ENCODE measurements around the gene TPCN1.

The TPCN1 gene

DNA sequence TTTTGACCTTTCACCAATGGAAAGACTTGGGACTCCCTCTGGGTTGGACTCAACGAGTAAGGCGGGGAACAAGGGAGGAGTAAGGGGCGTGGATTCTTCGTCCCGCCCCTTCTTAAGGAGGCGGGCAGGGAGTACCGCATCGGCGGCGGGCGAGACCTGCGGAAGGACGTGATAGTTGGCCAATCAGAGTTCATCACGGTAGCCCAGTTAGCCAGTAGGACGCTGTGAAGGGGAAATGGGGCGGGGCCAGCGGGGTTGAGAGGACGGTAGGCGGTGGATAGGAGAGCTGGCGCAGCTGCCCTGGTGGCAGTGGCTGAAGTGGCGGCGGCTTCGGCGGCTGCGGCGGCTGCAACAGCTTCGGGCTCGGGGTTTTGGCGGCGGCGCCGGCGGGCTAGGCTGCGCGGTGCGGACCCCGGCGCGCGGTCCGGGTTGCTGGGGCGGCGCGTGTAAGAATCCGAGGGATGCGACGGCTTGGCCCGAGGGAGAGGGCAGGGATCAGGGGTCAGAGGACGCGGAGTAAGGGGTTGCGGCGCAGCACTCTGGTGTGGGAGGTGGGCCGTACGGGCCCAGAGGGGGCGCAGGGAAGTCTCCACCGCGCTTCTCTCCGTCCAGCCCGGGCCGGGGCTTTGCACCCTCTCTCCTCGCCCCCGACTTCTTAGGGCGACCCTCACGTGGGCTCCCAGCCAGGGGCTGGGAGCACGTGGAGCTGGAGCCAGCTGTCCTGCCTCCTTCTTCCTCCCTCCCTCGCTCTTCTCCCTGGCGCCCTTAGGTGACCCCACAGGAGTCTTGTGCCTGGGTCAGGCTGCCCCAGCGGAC is at the start of gene TPCN1:
Gene TPCN1 (plus strand): TSS at position 284 of the 816 bp plus-strand sequence. CDS start 5,389 bp downstream, outside the sequence.
- no peaks in the 10 kb centered on the region for H3K9me3 ChIP-seq (ENCODE audit: control insufficient read depth, insufficient read depth, low read length)
- H3K36me3 ChIP-seq (ENCODE audit: control insufficient read depth, insufficient read depth, low read length), result no peaks in the 10 kb centered on the region
- H3K4me3 ChIP-seq (ENCODE audit: low read depth, low read length), result peak within 1 kb of the TSS; percentile 90
- no peaks in the 10 kb centered on the region for H3K27me3 ChIP-seq (ENCODE audit: control insufficient read depth, insufficient read depth, low read length)
- peak within 1 kb of the TSS; percentile 81 for H3K9ac ChIP-seq (ENCODE audit: low read depth, low read length)
- H3K4me1 ChIP-seq (ENCODE audit: control insufficient read depth, insufficient read depth, low read length), result no peaks in the 10 kb centered on the region

DNA sequence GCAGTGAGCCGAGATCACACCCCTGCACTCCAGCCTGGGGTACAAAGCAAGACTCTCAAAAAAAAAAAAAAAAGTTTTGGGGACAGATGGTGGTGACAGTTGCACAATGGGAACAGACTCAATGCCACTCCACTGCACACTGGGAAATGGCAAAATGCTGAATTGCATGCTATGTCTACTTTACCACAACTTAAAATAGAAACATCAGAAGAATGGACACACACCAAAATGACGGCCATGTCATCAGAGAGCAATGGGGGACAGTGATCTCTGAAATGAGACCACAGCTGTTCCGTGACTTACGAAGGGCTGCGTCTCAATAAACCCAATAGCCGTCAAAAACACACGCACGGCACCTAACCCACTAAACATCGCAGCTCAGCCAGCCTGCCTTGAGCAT is 49.7 kb upstream of the TPCN1 start:
- Histone ChIP-seq H3K4me3 (ENCODE audit: low read depth, low read length) (no peak overlapping the region), H3K9ac (ENCODE audit: low read depth, low read length) (no peak overlapping the region), H3K9me3 (ENCODE audit: control insufficient read depth, insufficient read depth, low read length) (no peaks in the 10 kb centered on the region), H3K4me1 (ENCODE audit: control insufficient read depth, insufficient read depth, low read length) (no peaks in the 10 kb centered on the region), H3K27me3 (ENCODE audit: control insufficient read depth, insufficient read depth, low read length) (no peaks in the 10 kb centered on the region), H3K36me3 (ENCODE audit: control insufficient read depth, insufficient read depth, low read length) (peaks cover 45% of the 10 kb centered on the region)

DNA sequence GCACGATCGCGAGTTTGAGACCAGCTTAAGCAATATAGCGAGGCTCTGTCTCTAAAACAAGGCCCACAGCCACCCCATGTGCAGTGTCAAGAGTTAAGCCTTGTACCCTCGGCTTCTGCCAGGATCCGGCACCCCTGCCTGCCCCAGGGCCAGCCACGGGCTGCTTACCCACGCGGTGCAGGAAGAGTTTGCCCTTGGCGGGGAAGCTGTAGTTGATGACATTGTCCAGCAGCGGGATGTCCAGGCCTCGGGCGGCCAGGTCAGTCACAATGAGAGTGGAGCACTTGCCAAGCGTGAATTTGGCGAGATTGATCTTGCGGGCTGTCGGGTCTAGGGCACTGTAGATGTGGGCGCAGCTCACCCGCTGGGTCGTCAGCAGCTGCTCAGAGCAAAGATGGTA is 49.1 kb upstream of the TPCN1 start:
- H3K9ac ChIP-seq (ENCODE audit: low read depth, low read length), result no peak overlapping the region
- H3K4me1 ChIP-seq (ENCODE audit: control insufficient read depth, insufficient read depth, low read length), result no peaks in the 10 kb centered on the region
- no peak overlapping the region for H3K4me3 ChIP-seq (ENCODE audit: low read depth, low read length)
- no peaks in the 10 kb centered on the region for H3K9me3 ChIP-seq (ENCODE audit: control insufficient read depth, insufficient read depth, low read length)
- H3K36me3 ChIP-seq (ENCODE audit: control insufficient read depth, insufficient read depth, low read length), result peaks cover 50% of the 10 kb centered on the region
- no peaks in the 10 kb centered on the region for H3K27me3 ChIP-seq (ENCODE audit: control insufficient read depth, insufficient read depth, low read length)

DNA sequence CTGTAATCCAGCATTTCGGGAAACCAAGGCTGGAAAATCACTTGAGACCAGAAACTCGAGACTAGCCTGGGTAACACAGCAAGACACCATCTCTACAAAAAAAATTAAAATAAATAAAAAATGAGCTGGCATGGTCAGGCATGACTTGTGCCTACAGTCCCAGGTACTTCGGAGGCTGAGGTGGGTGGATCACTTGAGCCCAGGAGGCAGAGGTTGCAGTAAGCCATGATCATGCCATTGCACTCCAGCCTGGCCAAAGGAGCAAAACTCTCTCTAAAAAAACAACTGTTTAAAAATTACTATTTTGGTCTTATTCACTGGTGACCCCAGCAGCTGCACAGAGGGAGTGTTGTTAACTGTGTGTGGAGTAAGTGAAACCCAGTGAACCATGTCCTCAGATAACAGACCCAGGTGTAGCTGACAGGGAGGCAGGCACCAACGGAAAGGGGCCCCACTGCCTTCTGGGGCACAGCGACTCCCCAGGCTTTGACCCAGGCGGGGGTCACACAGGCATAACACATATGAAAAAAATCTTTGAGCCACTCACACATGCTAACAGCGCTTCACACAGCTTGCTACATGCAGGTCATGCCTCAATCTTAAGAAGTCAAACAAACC is 48.1 kb upstream of the TPCN1 start:
- Histone ChIP-seq H3K27me3 (ENCODE audit: control insufficient read depth, insufficient read depth, low read length) (no peaks in the 10 kb centered on the region), H3K4me3 (ENCODE audit: low read depth, low read length) (no peak overlapping the region), H3K9ac (ENCODE audit: low read depth, low read length) (no peak overlapping the region), H3K4me1 (ENCODE audit: control insufficient read depth, insufficient read depth, low read length) (no peaks in the 10 kb centered on the region), H3K9me3 (ENCODE audit: control insufficient read depth, insufficient read depth, low read length) (no peaks in the 10 kb centered on the region), H3K36me3 (ENCODE audit: control insufficient read depth, insufficient read depth, low read length) (peaks cover 55% of the 10 kb centered on the region)

DNA sequence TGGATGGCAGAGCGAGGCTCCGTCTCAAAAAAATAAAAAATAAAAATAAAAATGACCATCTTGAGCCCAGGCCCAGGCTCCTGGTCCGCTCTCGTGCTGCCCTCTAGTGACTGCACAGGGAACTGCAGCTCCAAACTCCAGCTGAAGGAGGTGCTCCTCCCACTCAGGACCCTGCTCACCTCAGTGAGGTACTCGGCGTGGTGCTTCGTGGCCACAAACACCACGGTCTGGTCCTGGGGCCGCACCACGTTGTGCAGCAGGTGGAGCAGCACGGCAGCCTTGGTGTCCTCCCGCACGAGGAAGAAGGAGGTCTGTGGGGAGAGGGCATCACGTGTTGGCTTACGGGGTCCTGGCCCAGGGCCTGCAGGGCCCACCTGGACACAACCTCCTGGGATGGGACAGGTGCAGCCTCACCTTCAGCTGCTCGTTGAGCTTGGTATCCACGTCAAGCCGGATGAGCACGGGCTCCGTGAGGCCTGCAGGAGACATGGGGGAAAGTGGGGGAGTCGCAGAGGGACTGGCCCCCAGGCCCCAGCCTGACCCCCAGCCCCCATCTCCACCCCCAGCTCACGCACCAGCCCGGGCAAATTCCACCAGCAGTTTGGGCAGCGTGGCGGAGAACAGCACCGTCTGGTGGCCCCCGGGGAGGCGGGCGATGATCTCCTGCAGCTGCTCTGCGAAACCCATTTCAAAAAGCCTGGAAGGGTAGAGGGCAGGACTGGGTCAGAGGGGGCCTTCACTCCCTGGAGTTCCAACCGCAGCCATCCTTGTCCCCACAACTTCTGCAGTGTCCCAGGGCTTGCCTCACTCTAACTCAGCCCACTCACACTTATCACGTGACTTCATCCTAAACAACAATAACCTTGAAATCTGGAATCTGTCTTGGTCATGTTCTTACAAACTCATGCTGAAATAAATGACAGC is 46.5 kb upstream of the TPCN1 start:
- no peaks in the 10 kb centered on the region for H3K27me3 ChIP-seq (ENCODE audit: control insufficient read depth, insufficient read depth, low read length)
- no peak overlapping the region for H3K4me3 ChIP-seq (ENCODE audit: low read depth, low read length)
- H3K4me1 ChIP-seq (ENCODE audit: control insufficient read depth, insufficient read depth, low read length), result no peaks in the 10 kb centered on the region
- H3K9ac ChIP-seq (ENCODE audit: low read depth, low read length), result no peak overlapping the region
- H3K9me3 ChIP-seq (ENCODE audit: control insufficient read depth, insufficient read depth, low read length), result no peaks in the 10 kb centered on the region
- peaks cover 50% of the 10 kb centered on the region for H3K36me3 ChIP-seq (ENCODE audit: control insufficient read depth, insufficient read depth, low read length)

DNA sequence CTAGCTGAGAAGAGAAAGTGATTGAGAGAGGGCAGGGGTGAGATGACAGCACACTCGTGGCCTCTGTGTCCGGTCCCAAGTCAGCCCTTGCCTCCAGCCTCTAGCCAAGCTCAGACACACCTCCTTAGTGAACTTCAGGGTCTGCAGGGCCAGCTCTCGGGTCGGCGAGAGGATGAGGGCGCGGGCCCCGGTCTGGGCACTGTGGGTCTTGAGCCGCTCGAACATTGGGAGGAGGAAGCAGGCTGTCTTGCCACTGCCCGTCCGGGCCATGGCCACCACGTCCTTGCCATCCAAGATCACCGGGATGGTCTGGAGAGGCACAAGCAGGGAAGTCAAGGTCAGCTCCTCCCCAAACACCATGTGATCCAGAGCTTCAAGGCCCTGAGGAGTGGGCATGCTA is 42.2 kb upstream of the TPCN1 start:
- Histone ChIP-seq H3K4me3 (ENCODE audit: low read depth, low read length) (no peak overlapping the region), H3K27me3 (ENCODE audit: control insufficient read depth, insufficient read depth, low read length) (no peaks in the 10 kb centered on the region), H3K9me3 (ENCODE audit: control insufficient read depth, insufficient read depth, low read length) (no peaks in the 10 kb centered on the region), H3K4me1 (ENCODE audit: control insufficient read depth, insufficient read depth, low read length) (no peaks in the 10 kb centered on the region), H3K36me3 (ENCODE audit: control insufficient read depth, insufficient read depth, low read length) (peaks cover 44% of the 10 kb centered on the region), H3K9ac (ENCODE audit: low read depth, low read length) (no peak overlapping the region)

DNA sequence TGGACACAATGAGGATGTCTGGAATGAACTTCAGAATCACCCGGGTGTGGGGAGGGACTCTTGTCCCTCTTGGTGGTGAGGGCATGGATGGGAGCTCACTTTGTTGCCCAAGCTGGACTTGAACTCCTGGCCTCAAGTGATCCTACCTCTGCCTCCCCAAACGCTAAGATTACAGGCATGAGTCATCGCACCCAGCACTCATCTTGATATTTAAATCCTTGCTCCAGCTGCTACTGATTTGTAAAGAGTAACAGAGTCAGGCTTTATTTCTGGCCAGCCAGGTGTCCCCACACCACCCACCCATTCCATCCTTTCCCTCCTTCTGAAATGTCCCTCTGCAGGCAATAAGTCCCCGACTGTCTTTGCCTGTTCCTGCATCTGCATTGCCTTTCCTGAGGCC is 40.9 kb upstream of the TPCN1 start:
- H3K9me3 ChIP-seq (ENCODE audit: control insufficient read depth, insufficient read depth, low read length), result no peaks in the 10 kb centered on the region
- H3K4me3 ChIP-seq (ENCODE audit: low read depth, low read length), result no peak overlapping the region
- peaks cover 40% of the 10 kb centered on the region for H3K36me3 ChIP-seq (ENCODE audit: control insufficient read depth, insufficient read depth, low read length)
- H3K9ac ChIP-seq (ENCODE audit: low read depth, low read length), result no peak overlapping the region
- no peaks in the 10 kb centered on the region for H3K4me1 ChIP-seq (ENCODE audit: control insufficient read depth, insufficient read depth, low read length)
- H3K27me3 ChIP-seq (ENCODE audit: control insufficient read depth, insufficient read depth, low read length), result no peaks in the 10 kb centered on the region

DNA sequence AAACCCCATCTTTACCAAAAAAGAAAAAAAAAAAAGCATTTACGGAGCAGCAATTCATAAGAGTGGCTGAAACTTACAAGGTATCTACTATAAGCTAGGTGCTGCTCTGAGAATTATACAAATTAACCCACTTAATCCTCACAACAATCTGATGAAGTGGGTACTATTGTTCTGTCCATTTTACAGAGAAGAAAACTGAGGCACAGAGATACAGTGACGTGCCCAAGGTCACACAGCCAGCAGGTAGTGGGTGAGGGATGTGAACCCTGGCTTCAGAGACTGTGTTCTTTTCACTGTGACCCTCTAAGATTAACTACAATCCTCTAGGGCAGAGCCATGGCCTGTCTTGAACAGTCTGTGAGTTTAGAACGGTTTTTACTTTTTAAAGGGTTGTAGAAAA is 39.3 kb upstream of the TPCN1 start:
- Histone ChIP-seq H3K36me3 (ENCODE audit: control insufficient read depth, insufficient read depth, low read length) (peaks cover 30% of the 10 kb centered on the region), H3K4me1 (ENCODE audit: control insufficient read depth, insufficient read depth, low read length) (no peaks in the 10 kb centered on the region), H3K27me3 (ENCODE audit: control insufficient read depth, insufficient read depth, low read length) (no peaks in the 10 kb centered on the region), H3K9ac (ENCODE audit: low read depth, low read length) (no peak overlapping the region), H3K9me3 (ENCODE audit: control insufficient read depth, insufficient read depth, low read length) (no peaks in the 10 kb centered on the region), H3K4me3 (ENCODE audit: low read depth, low read length) (no peak overlapping the region)

DNA sequence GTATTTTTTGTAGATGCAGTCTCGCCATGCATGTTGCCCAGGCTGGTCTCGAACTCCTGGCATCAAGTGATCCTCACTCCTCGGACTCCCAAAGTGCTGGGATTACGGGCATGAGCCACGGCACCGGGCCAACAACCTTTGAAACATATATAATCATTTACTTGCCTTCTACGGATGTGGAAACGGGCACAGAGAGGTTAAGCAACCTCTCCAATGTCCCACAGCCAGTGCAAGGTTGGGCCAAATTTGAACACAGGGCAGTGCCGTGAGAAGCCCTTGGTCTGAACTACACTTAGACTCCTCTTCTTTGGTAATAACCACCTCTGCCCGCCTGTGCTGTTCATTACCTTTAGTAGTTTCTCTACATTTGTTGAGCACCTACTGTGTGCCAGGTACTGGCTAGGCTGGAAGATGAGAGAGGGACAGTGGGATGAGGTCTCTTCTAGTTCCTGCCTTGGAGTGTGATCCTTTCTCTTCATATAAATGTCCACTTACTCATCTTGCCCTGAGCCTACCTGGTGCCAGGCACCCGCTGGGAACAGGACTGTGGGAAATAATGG is 38.2 kb upstream of the TPCN1 start:
- no peaks in the 10 kb centered on the region for H3K27me3 ChIP-seq (ENCODE audit: control insufficient read depth, insufficient read depth, low read length)
- H3K9ac ChIP-seq (ENCODE audit: low read depth, low read length), result no peak overlapping the region
- no peak overlapping the region for H3K4me3 ChIP-seq (ENCODE audit: low read depth, low read length)
- H3K36me3 ChIP-seq (ENCODE audit: control insufficient read depth, insufficient read depth, low read length), result peaks cover 23% of the 10 kb centered on the region
- no peaks in the 10 kb centered on the region for H3K9me3 ChIP-seq (ENCODE audit: control insufficient read depth, insufficient read depth, low read length)
- no peaks in the 10 kb centered on the region for H3K4me1 ChIP-seq (ENCODE audit: control insufficient read depth, insufficient read depth, low read length)

DNA sequence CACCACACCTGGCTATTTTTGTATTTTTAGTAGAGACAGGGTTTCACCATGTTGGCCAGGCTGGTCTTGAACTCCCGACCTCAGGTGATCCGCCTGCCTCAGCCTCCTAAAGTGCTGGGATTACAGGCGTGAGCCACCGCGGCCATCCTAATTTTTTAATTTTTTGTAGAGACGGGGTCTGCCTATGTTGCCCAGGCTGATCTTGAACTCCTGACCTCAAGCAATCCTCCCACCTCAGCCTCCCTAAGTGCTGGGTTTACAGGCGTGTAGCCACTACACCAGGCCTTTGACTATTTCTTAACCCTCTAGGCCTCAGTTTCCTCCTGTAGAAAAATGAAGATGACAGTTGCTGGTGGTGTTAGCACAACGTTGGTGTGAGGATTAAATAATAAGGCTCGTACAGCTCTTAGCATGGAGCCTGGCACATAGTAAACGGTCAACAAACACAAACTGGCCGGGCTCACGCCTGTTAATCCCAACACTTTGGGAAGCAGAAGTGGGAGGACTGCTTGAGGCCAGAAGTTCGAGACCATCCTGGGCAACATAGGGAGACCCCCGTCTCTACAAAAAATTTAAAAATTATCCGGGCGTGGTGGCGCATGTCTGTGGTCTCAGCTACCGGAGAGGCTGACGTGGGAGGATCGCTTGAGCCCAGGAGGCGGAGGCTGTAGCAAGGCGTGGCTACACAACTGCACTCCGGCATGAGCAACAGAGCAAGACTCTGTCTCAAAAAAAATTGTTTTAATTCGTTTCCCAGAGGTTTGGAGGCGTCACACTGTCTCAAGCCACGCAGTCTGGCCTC is 37.0 kb upstream of the TPCN1 start:
- Histone ChIP-seq H3K27me3 (ENCODE audit: control insufficient read depth, insufficient read depth, low read length) (no peaks in the 10 kb centered on the region), H3K4me3 (ENCODE audit: low read depth, low read length) (peak overlapping the region; percentile 85), H3K9ac (ENCODE audit: low read depth, low read length) (no peak overlapping the region), H3K36me3 (ENCODE audit: control insufficient read depth, insufficient read depth, low read length) (peaks cover 18% of the 10 kb centered on the region), H3K4me1 (ENCODE audit: control insufficient read depth, insufficient read depth, low read length) (no peaks in the 10 kb centered on the region), H3K9me3 (ENCODE audit: control insufficient read depth, insufficient read depth, low read length) (no peaks in the 10 kb centered on the region)

DNA sequence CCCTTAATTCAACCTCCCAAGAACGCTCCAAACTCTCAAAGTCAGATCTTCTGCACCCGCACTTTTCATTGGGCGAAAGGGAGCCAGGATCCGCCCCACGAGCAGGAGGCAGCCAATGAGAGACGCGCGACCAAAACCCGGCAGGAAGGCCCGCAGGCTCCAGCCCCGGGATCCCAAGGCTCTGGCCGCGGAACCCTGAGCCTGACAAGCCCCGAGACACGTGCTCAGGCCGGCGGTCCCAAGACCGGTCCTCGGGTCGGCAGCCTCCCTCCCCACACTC is 36.4 kb upstream of the TPCN1 start:
- no peaks in the 10 kb centered on the region for H3K4me1 ChIP-seq (ENCODE audit: control insufficient read depth, insufficient read depth, low read length)
- peak overlapping the region; percentile 89 for H3K9ac ChIP-seq (ENCODE audit: low read depth, low read length)
- peak overlapping the region; percentile 85 for H3K4me3 ChIP-seq (ENCODE audit: low read depth, low read length)
- no peaks in the 10 kb centered on the region for H3K9me3 ChIP-seq (ENCODE audit: control insufficient read depth, insufficient read depth, low read length)
- H3K36me3 ChIP-seq (ENCODE audit: control insufficient read depth, insufficient read depth, low read length), result peaks cover 18% of the 10 kb centered on the region
- no peaks in the 10 kb centered on the region for H3K27me3 ChIP-seq (ENCODE audit: control insufficient read depth, insufficient read depth, low read length)
